Adrenal gland (tissue), 12 donors: ENCODE data around the gene CNTD1. TPM values are rescaled to one million over a fixed set of nuclear protein-coding genes. Genes with fewer than 3 reads are reported as not detected.

Experiments used
- DNase-seq, 7 donors: peaks; one replicate each; pipeline ENCODE4 v3.0.0-alpha.2; 2019 to 2020
- H3K27ac ChIP-seq, 5 donors: fragments of 200-600 bp; sonication (generic) in 4 of 5; 1 replicate in 3 of 5; 2 replicates in 2 of 5; pipeline versions ENCODE4 v1.5.1 to v1.8.0; 2016 to 2020; ENCODE audit warnings: mild to moderate bottlenecking in 1 of 5
- H3K27me3 ChIP-seq: fragments of 200-600 bp; 2 replicates; pipeline ENCODE4 v1.8.0; 2021
- H3K36me3 ChIP-seq, 2 donors: fragments of 200-600 bp; replicated peaks in 1 of 2; 1 replicate in 1 of 2; 2 replicates in 1 of 2; pipeline versions ENCODE4 v1.5.1 to v1.8.0; 2018 to 2022
- H3K4me1 ChIP-seq, 2 donors: fragments of 200-600 bp; replicated peaks in 1 of 2; 1 replicate in 1 of 2; 2 replicates in 1 of 2; pipeline versions ENCODE4 v1.5.1 to v1.8.0; 2018 to 2021
- H3K4me3 ChIP-seq, 4 donors: fragments of 200-600 bp; sonication (generic) in 3 of 4; one replicate each; pipeline ENCODE4 v1.5.1; 2016 to 2018
- H3K9me3 ChIP-seq, 3 donors: fragments of 200-600 bp; sonication (generic) in 1 of 3; replicated peaks in 1 of 3; 1 replicate in 2 of 3; 2 replicates in 1 of 3; pipeline versions ENCODE4 v1.5.1 to v1.8.0; 2016 to 2021
- CTCF ChIP-seq, 6 experiments: fragments of 450-650 bp in 4 of 6; fragments of 200-600 bp in 2 of 6; sonication (generic) in 1 of 6; IDR thresholded peaks; 1 replicate in 5 of 6; 2 replicates in 1 of 6; pipeline versions ENCODE4 v1.5.1 to v1.8.0; 2016 to 2021; ENCODE audit warnings: antibody characterized with exemption in 6 of 6, mild to moderate bottlenecking in 2 of 6, moderate library complexity in 1 of 6
- POLR2A ChIP-seq, 2 donors: fragments of 450-650 bp; IDR thresholded peaks; one replicate each; pipeline ENCODE4 v1.6.1; 2017; ENCODE audit warnings: antibody characterized with exemption in 2 of 2, mild to moderate bottlenecking in 2 of 2, moderate library complexity in 1 of 2
- WGBS, 4 donors: extraction: QIAGEN DNeasy Blood & Tissue Kit in 2 of 4; methylation state at CpG; one replicate each; pipeline versions ENCODE4 v1.1.5 to v1.1.7; 2013 to 2017; 5-methylcytosine and 5-hydroxymethylcytosine counted together
- intact Hi-C, 2 donors: fragments of 100-400 bp; cut with DNase I; formaldehyde crosslinking; loops; one replicate each; pipeline versions ENCODE4 v1.14.1 to v1.15.0; 2022 to 2023
- polyA plus RNA-seq, 3 donors: library from polyadenylated mRNA; stranded (reverse); fragments of 200-250 nt in 2 of 3; fragments of 350-450 nt in 1 of 3; fragmentation: Illumina TruSeq in 1 of 3; extraction: RNeasy Lipid Tissue Mini Kit (QIAGEN cat#74804) in 1 of 3; gene quantifications; one replicate each; pipeline ENCODE4 v1.2.3, GENCODE V29; 2013 to 2014
- total RNA-seq, 9 donors: library from RNA; depleted of rRNA in 4 of 9; stranded (reverse); fragments of >200 nt in 4 of 9; fragments of 120-200 nt in 1 of 9; fragmentation: NEBNext Ultra II Directional in 1 of 9; extraction: Animal tissue kit (Norgen Biotek cat#: 25700) in 1 of 9; gene quantifications; one replicate each; pipeline versions ENCODE4 v1.1.0 to v1.2.4, GENCODE V29; 2013 to 2023
- donor health status: healthy with polysubstance abuse.
- donor health status: Bipolar disorder and iron deficiency.
- donor health status: DM: yes; HTN: yes; CAD: no.
- donor health status: DM: no; HTN: no; CAD: no.
- donor health status: DM: no; HTN: no; CAD: no.
- donor health status: DM: yes; HTN: yes; CAD: no.

Gene CNTD1
- total and polyA plus RNA-seq, 12 donors = 0.24 to 8.2 (median 0.32) TPM; not detected in 5

- peaks cover 0 to 94% of the 10 kb centered on the region in 2 donors for H3K36me3 ChIP-seq
- no peak for TF ChIP-seq POLR2A (IDR thresholded peaks at IDR 0.05)
- TF ChIP-seq CTCF (IDR thresholded peaks at IDR 0.05) = no peak
- no peaks in the 10 kb centered on the region for H3K4me1 ChIP-seq
- peak overlapping the region in 2 of 5 donors; percentile 17 to 21 for H3K27ac ChIP-seq
- 62 to 69% (median 66%) methylated on average over 8 of the region's 8 CpGs for WGBS, 4 donors
- no peak for DNase-seq
- H3K9me3 ChIP-seq = no peaks in the 10 kb centered on the region
- H3K4me3 ChIP-seq = no peak overlapping the region
- H3K27me3 ChIP-seq = no peaks in the 10 kb centered on the region
- intact Hi-C loops = no loop called here
Observed at GRCh38 chr17:42814633-42815399, 16.2 kb downstream of the CNTD1 start.

DNA sequence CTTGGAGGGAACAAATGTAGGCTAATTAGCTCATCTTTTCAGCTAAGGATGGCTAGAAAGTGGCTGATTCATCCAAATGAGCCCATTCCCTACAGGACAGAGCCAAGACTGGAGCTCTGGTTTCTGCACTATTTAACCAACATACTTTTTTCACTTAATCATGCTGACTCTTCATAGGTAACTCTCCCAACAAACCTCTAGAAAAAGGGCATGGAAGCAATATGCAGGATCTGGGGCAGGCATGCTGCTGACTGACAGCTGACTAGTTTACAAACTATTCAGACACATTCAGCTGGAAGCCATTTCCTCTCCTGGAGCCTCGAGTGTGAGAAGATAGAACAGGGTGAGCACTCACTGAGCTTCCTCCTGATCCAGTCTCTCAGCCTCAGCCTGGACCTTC is 19.2 kb downstream of the CNTD1 start:
- DNase-seq = no peak
- peaks cover 2 to 8% of the 10 kb centered on the region in 2 donors for H3K4me1 ChIP-seq
- H3K4me3 ChIP-seq = no peak overlapping the region
- no peak overlapping the region for H3K27ac ChIP-seq
- intact Hi-C loops = no loop called here
- peaks cover 0 to 97% of the 10 kb centered on the region in 2 donors for H3K36me3 ChIP-seq
- no peaks in the 10 kb centered on the region for H3K9me3 ChIP-seq
- no peak for TF ChIP-seq CTCF (IDR thresholded peaks at IDR 0.05)
- no peak for TF ChIP-seq POLR2A (IDR thresholded peaks at IDR 0.05)
- WGBS, 4 donors = 64 to 86% (median 70%) methylated on average over 1 of the region's 1 CpG
- H3K27me3 ChIP-seq = no peaks in the 10 kb centered on the region

- DNase-seq = no peak
- intact Hi-C loops = no loop called here
- H3K4me1 ChIP-seq = peaks cover 7 to 13% of the 10 kb centered on the region in 2 donors
- no peaks in the 10 kb centered on the region for H3K9me3 ChIP-seq
- H3K27me3 ChIP-seq = no peaks in the 10 kb centered on the region
- TF ChIP-seq POLR2A (IDR thresholded peaks at IDR 0.05) (no peak), CTCF (IDR thresholded peaks at IDR 0.05) (no peak)
- no peak overlapping the region for H3K4me3 ChIP-seq
- no peak overlapping the region for H3K27ac ChIP-seq
- 80 to 96% (median 86%) methylated on average over 2 to 5 of the region's 5 CpGs for WGBS, 4 donors
- H3K36me3 ChIP-seq = peaks cover 0 to 92% of the 10 kb centered on the region in 2 donors
Observed at GRCh38 chr17:42818379-42818778, 19.7 kb downstream of the CNTD1 start.

- H3K9me3 ChIP-seq = no peaks in the 10 kb centered on the region
- peak in 5 of 7 donors; percentile 27 to 70 (median 61) for DNase-seq
- H3K27me3 ChIP-seq = no peaks in the 10 kb centered on the region
- H3K4me1 ChIP-seq = peaks cover 10 to 21% of the 10 kb centered on the region in 2 donors
- intact Hi-C loops = loop anchor here (5.0 to 10.0 kb wide), 2 partner anchors 95 to 98 kb away; no protein-coding TSS in a partner anchor
- peak; percentile 16 to 57 (median 38) for TF ChIP-seq CTCF (IDR thresholded peaks at IDR 0.05)
- no peak for TF ChIP-seq POLR2A (IDR thresholded peaks at IDR 0.05)
- 33 to 41% (median 35%) methylated on average over 2 of the region's 2 CpGs for WGBS, 4 donors
- no peak overlapping the region for H3K4me3 ChIP-seq
- H3K27ac ChIP-seq = no peak overlapping the region
- H3K36me3 ChIP-seq = peaks cover 0 to 76% of the 10 kb centered on the region in 2 donors
Observed at GRCh38 chr17:42819939-42820535, 21.4 kb downstream of the CNTD1 start.
